ENCODE results near the gene TMC3.

DNA sequence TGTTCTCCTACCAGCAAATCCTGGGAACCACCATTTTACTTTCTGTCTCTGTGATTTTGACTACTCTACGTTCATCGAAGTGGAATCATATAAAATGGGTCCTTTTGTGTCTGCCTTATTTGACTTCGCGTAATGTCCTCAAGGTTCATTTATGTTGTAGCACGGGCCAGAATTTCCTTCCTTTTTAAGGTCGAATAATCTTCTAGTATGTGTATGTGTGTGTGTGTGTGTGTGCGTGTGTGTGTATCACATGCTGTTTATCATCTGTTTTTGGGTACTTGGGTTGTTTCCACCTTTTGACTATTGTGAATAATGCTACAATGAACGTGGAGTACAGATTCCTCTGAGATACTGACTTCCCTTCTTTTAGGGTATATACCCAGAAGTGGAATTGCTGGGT lies 85.4 kb downstream of the TMC3 start:
- no peak for TF ChIP-seq POLR2A (IDR thresholded peaks at IDR 0.05; ENCODE audit: low read depth, low read length)
- TF ChIP-seq POLR2AphosphoS5 (IDR thresholded peaks at IDR 0.05; ENCODE audit: low read depth, low read length) = no peak
- TF ChIP-seq TAF1 (IDR thresholded peaks at IDR 0.05; ENCODE audit: low read depth, low read length) = no peak
- TF ChIP-seq SPI1 (IDR thresholded peaks at IDR 0.05; ENCODE audit: low read depth, low read length) = no peak
- no peak for TF ChIP-seq POU2F2 (IDR thresholded peaks at IDR 0.05; ENCODE audit: low read depth, low read length)
- TF ChIP-seq PAX5 (IDR thresholded peaks at IDR 0.05; ENCODE audit: insufficient read depth, low read length, severe bottlenecking) = no peak
